Astrocyte (in vitro differentiated cells and primary cell): Measurements from ENCODE around the gene MYO1A.

Experiments used
- CTCF ChIP-seq: IDR thresholded peaks from 2 replicates; pipeline ENCODE4 v1.5.1; 2011; ENCODE audit warnings: low read depth, mild to moderate bottlenecking, inconsistent platforms, low read length, moderate library complexity; ENCODE audit not compliant: insufficient read depth
- EZH2 ChIP-seq: IDR thresholded peaks from 2 replicates; pipeline ENCODE4 v1.6.1; 2012; ENCODE audit warnings: mild to moderate bottlenecking, low read length, inconsistent platforms; ENCODE audit not compliant: insufficient read depth

- TF ChIP-seq CTCF: no peak
- no peak for TF ChIP-seq EZH2
These were observed 62.9 kb downstream of the MYO1A start for GRCh38 chr12:56987011-56987410.
